BE2C (cell line): Measurements from ENCODE around the gene ARHGEF12.

Source experiments
- DNase-seq: peaks from one replicate; pipeline ENCODE4 v3.0.0-alpha.2; 2020
- H3K27me3 ChIP-seq: fragments of 250-450 bp; sonication (Bioruptor Pico); 2 replicates; pipeline ENCODE4 v1.5.1; 2020; ENCODE audit warnings: mild to moderate bottlenecking
- H3K36me3 ChIP-seq: fragments of 250-450 bp; sonication (Bioruptor Pico); 2 replicates; pipeline ENCODE4 v1.5.1; 2020; ENCODE audit warnings: mild to moderate bottlenecking
- H3K4me1 ChIP-seq: fragments of 250-450 bp; sonication (Bioruptor Pico); 2 replicates; pipeline ENCODE4 v1.5.1; 2020
- H3K4me3 ChIP-seq: 2 replicates; pipeline ENCODE4 v1.5.1; 2011; ENCODE audit warnings: low read depth, low read length
- H3K9me3 ChIP-seq: fragments of 250-450 bp; sonication (Bioruptor Pico); 2 replicates; pipeline ENCODE4 v1.5.1; 2020
- CTCF ChIP-seq: IDR thresholded peaks from 2 replicates; pipeline ENCODE4 v1.5.1; 2012; ENCODE audit warnings: mild to moderate bottlenecking, low read depth, low read length

Gene ARHGEF12

GRCh38 chr11:120536091-120536796 is 200.0 kb downstream of the ARHGEF12 start:
- no peaks in the 10 kb centered on the region for H3K36me3 ChIP-seq
- H3K27me3 ChIP-seq, result no peaks in the 10 kb centered on the region
- no peak for TF ChIP-seq CTCF
- DNase-seq, result no peak
- peaks cover 21% of the 10 kb centered on the region for H3K4me1 ChIP-seq
- no peak overlapping the region for H3K4me3 ChIP-seq
- H3K9me3 ChIP-seq, result no peaks in the 10 kb centered on the region

- H3K36me3 ChIP-seq, result no peaks in the 10 kb centered on the region
- H3K4me3 ChIP-seq, result no peak overlapping the region
- no peaks in the 10 kb centered on the region for H3K9me3 ChIP-seq
- no peaks in the 10 kb centered on the region for H3K27me3 ChIP-seq
- no peak for DNase-seq
- TF ChIP-seq CTCF, result no peak
- H3K4me1 ChIP-seq, result peaks cover 21% of the 10 kb centered on the region
Measured at GRCh38 chr11:120536797-120537169, 200.6 kb downstream of the ARHGEF12 start.

GRCh38 chr11:120537996-120538395 is 201.8 kb downstream of the ARHGEF12 start:
- peaks cover 21% of the 10 kb centered on the region for H3K4me1 ChIP-seq
- no peak for TF ChIP-seq CTCF
- no peaks in the 10 kb centered on the region for H3K36me3 ChIP-seq
- no peaks in the 10 kb centered on the region for H3K27me3 ChIP-seq
- no peak overlapping the region for H3K4me3 ChIP-seq
- no peak for DNase-seq
- no peaks in the 10 kb centered on the region for H3K9me3 ChIP-seq

GRCh38 chr11:120538707-120539106 is 202.5 kb downstream of the ARHGEF12 start:
- H3K27me3 ChIP-seq, result no peaks in the 10 kb centered on the region
- DNase-seq, result no peak
- H3K4me1 ChIP-seq, result peaks cover 21% of the 10 kb centered on the region
- no peak for TF ChIP-seq CTCF
- H3K4me3 ChIP-seq, result no peak overlapping the region
- no peaks in the 10 kb centered on the region for H3K9me3 ChIP-seq
- no peaks in the 10 kb centered on the region for H3K36me3 ChIP-seq
